HUES48 (cell line): Measurements from ENCODE around the gene LNX1.

ENCODE experiments used
- H3K27ac ChIP-seq: one replicate; pipeline ENCODE4 v1.7.0; 2013; ENCODE audit warnings: low read depth, low read length, inconsistent platforms
- H3K27me3 ChIP-seq: 2 replicates; pipeline ENCODE4 v1.6.1; 2013; ENCODE audit warnings: mild to moderate bottlenecking, low read length; ENCODE audit not compliant: control insufficient read depth, insufficient read depth
- H3K36me3 ChIP-seq: 2 replicates; pipeline ENCODE4 v1.6.1; 2013; ENCODE audit warnings: low read length; ENCODE audit not compliant: control insufficient read depth, insufficient read depth
- H3K4me1 ChIP-seq: 2 replicates; pipeline ENCODE4 v1.6.1; 2013; ENCODE audit warnings: mild to moderate bottlenecking, low read length; ENCODE audit not compliant: control insufficient read depth, insufficient read depth
- H3K4me3 ChIP-seq: 2 replicates; pipeline ENCODE4 v1.5.1; 2013; ENCODE audit warnings: mild to moderate bottlenecking, low read depth, low read length
- H3K9ac ChIP-seq: 2 replicates; pipeline ENCODE4 v1.6.1; 2013; ENCODE audit warnings: mild to moderate bottlenecking, low read depth, low read length, moderate library complexity
- H3K9me3 ChIP-seq: 2 replicates; pipeline ENCODE4 v1.6.1; 2013; ENCODE audit warnings: low read length; ENCODE audit not compliant: control insufficient read depth, insufficient read depth

Gene LNX1

GRCh38 chr4:53536328-53536727, 55.0 kb downstream of the LNX1 start:
- H3K4me1 ChIP-seq = peaks cover 25% of the 10 kb centered on the region
- no peaks in the 10 kb centered on the region for H3K36me3 ChIP-seq
- no peaks in the 10 kb centered on the region for H3K9me3 ChIP-seq
- no peak overlapping the region for H3K9ac ChIP-seq
- H3K27ac ChIP-seq = no peak overlapping the region
- peaks cover 5% of the 10 kb centered on the region; the same call in 1 of the 2 replicates for H3K27me3 ChIP-seq
- H3K4me3 ChIP-seq = no peak overlapping the region

- Histone ChIP-seq H3K27me3 (peaks cover 5% of the 10 kb centered on the region; the same call in 1 of the 2 replicates), H3K4me3 (no peak overlapping the region), H3K4me1 (peaks cover 31% of the 10 kb centered on the region), H3K9ac (no peak overlapping the region), H3K36me3 (no peaks in the 10 kb centered on the region), H3K9me3 (no peaks in the 10 kb centered on the region), H3K27ac (no peak overlapping the region)
Measured at GRCh38 chr4:53535567-53535966, 55.7 kb downstream of the LNX1 start.

- Histone ChIP-seq H3K36me3 (no peaks in the 10 kb centered on the region), H3K4me3 (no peak overlapping the region), H3K27me3 (peaks cover 4% of the 10 kb centered on the region; the same call in 1 of the 2 replicates), H3K4me1 (peaks cover 31% of the 10 kb centered on the region), H3K27ac (no peak overlapping the region), H3K9me3 (no peaks in the 10 kb centered on the region), H3K9ac (no peak overlapping the region)
Measured at GRCh38 chr4:53534684-53535083, 56.6 kb downstream of the LNX1 start.

GRCh38 chr4:53532521-53532920, 58.8 kb downstream of the LNX1 start:
- H3K36me3 ChIP-seq = no peaks in the 10 kb centered on the region
- no peak overlapping the region for H3K9ac ChIP-seq
- H3K27ac ChIP-seq = no peak overlapping the region

GRCh38 chr4:53531585-53532224, 59.6 kb downstream of the LNX1 start:
- no peak overlapping the region for H3K9ac ChIP-seq
- no peaks in the 10 kb centered on the region for H3K27me3 ChIP-seq
- H3K4me1 ChIP-seq = peaks cover 29% of the 10 kb centered on the region
- H3K9me3 ChIP-seq = no peaks in the 10 kb centered on the region
- H3K27ac ChIP-seq = peak overlapping the region; percentile 3
- no peak overlapping the region for H3K4me3 ChIP-seq
- no peaks in the 10 kb centered on the region for H3K36me3 ChIP-seq

More at GRCh38 chr4:53532521-53532920, 58.8 kb downstream of the LNX1 start:
- Histone ChIP-seq H3K4me1 (peaks cover 32% of the 10 kb centered on the region), H3K4me3 (no peak overlapping the region), H3K27me3 (no peaks in the 10 kb centered on the region), H3K9me3 (no peaks in the 10 kb centered on the region)

- Histone ChIP-seq H3K4me3 (no peak overlapping the region), H3K4me1 (peaks cover 28% of the 10 kb centered on the region)
Measured at GRCh38 chr4:53529025-53529424, 62.3 kb downstream of the LNX1 start.

GRCh38 chr4:53527930-53528329, 63.4 kb downstream of the LNX1 start:
- no peaks in the 10 kb centered on the region for H3K9me3 ChIP-seq
- H3K4me3 ChIP-seq = no peak overlapping the region
- H3K9ac ChIP-seq = no peak overlapping the region
- H3K27me3 ChIP-seq = no peaks in the 10 kb centered on the region
- no peak overlapping the region for H3K27ac ChIP-seq
- peaks cover 27% of the 10 kb centered on the region for H3K4me1 ChIP-seq
- no peaks in the 10 kb centered on the region for H3K36me3 ChIP-seq

More at GRCh38 chr4:53529025-53529424, 62.3 kb downstream of the LNX1 start:
- H3K9ac ChIP-seq = no peak overlapping the region
- no peaks in the 10 kb centered on the region for H3K9me3 ChIP-seq
- no peaks in the 10 kb centered on the region for H3K36me3 ChIP-seq
- no peaks in the 10 kb centered on the region for H3K27me3 ChIP-seq
- H3K27ac ChIP-seq = no peak overlapping the region

GRCh38 chr4:53527326-53527725, 64.0 kb downstream of the LNX1 start:
- Histone ChIP-seq H3K27me3 (no peaks in the 10 kb centered on the region), H3K9me3 (no peaks in the 10 kb centered on the region), H3K27ac (no peak overlapping the region), H3K9ac (no peak overlapping the region), H3K4me3 (no peak overlapping the region), H3K36me3 (no peaks in the 10 kb centered on the region), H3K4me1 (peaks cover 21% of the 10 kb centered on the region)

GRCh38 chr4:53522334-53522733, 69.0 kb downstream of the LNX1 start:
- Histone ChIP-seq H3K27me3 (no peaks in the 10 kb centered on the region), H3K36me3 (no peaks in the 10 kb centered on the region)

GRCh38 chr4:53520116-53520515, 71.2 kb downstream of the LNX1 start:
- Histone ChIP-seq H3K4me1 (peaks cover 15% of the 10 kb centered on the region), H3K9ac (no peak overlapping the region), H3K4me3 (no peak overlapping the region), H3K27ac (peak overlapping the region; percentile 22), H3K27me3 (no peaks in the 10 kb centered on the region), H3K9me3 (no peaks in the 10 kb centered on the region), H3K36me3 (no peaks in the 10 kb centered on the region)

More at GRCh38 chr4:53522334-53522733, 69.0 kb downstream of the LNX1 start:
- H3K27ac ChIP-seq = no peak overlapping the region
- H3K4me1 ChIP-seq = peaks cover 19% of the 10 kb centered on the region
- H3K4me3 ChIP-seq = no peak overlapping the region
- H3K9me3 ChIP-seq = no peaks in the 10 kb centered on the region
- H3K9ac ChIP-seq = no peak overlapping the region

- Histone ChIP-seq H3K27me3 (no peaks in the 10 kb centered on the region), H3K36me3 (no peaks in the 10 kb centered on the region), H3K4me1 (peaks cover 15% of the 10 kb centered on the region), H3K27ac (no peak overlapping the region), H3K9ac (no peak overlapping the region), H3K9me3 (no peaks in the 10 kb centered on the region), H3K4me3 (no peak overlapping the region)
Measured at GRCh38 chr4:53518807-53519206, 72.5 kb downstream of the LNX1 start.
